HG02610 (cell line): ENCODE data around the gene NDFIP1.
"Not testable (repeated sequence)": the region's sequence is repeated elsewhere in the genome, so short reads cannot be mapped to it uniquely, and the experiment has no call there.

Experiments used
- ATAC-seq: cut with Tn5 transposase; IDR thresholded peaks from one replicate; pipeline ENCODE4 v1.9.1; 2021; ENCODE audit warnings: mild to moderate bottlenecking, moderate library complexity; ENCODE audit not compliant: unreplicated experiment

Gene NDFIP1

DNA sequence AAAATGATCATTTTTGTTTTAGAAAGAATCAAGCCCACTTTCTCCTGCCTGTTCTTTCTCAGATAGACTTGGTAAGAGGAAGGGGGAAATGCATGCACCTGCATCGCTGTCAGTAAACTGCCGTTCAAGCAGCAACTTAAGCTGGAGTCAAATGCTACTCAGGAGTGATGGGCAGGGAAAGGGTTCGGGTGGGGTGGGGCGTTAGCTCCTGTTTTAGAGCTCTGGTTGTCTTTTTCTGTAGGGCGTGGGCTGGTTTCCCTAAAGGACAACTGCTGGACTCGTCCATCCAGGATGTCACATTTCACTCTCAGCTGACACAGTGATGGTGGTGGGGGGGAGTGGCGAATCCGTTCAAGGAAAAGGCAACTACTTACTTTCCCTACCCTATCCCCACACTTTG is 75.0 kb downstream of the NDFIP1 start:
- ATAC-seq = no peak

DNA sequence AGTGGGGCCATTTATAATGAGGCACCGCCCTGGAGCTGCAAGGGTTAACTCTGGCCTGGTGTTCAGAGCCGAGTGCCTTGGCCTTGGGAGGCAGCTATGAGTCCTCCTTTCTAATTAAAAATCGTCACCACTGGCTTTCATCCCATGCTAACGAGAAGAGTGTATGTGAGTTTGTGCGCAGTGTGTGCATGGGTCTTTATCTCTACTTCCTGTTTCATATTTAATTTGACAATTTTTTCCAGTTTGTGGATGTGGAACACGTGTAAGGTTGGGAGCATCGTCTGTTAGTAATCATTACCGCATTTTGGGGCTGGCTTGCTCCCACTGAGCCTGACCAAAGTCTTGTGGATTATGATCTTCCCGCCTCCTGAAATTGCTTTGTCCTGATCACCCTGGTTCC is 76.4 kb downstream of the NDFIP1 start:
- no peak for ATAC-seq

DNA sequence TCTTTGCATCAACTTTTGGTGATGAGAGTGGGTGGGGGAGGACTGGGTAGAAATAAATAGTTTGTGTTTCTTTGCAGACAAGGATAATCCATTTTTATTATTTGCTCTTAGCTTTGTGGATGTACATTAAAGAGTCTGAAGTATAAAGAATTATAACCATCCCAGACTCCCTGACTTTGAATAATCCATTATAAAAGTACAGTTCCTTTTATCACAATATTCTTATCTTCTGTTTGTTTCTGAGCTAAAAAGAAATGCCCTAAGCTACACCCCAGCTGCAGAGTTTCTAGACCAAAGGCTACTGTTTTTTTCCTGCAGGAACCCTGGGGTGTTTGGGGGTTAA is 77.9 kb downstream of the NDFIP1 start:
- ATAC-seq = no peak

DNA sequence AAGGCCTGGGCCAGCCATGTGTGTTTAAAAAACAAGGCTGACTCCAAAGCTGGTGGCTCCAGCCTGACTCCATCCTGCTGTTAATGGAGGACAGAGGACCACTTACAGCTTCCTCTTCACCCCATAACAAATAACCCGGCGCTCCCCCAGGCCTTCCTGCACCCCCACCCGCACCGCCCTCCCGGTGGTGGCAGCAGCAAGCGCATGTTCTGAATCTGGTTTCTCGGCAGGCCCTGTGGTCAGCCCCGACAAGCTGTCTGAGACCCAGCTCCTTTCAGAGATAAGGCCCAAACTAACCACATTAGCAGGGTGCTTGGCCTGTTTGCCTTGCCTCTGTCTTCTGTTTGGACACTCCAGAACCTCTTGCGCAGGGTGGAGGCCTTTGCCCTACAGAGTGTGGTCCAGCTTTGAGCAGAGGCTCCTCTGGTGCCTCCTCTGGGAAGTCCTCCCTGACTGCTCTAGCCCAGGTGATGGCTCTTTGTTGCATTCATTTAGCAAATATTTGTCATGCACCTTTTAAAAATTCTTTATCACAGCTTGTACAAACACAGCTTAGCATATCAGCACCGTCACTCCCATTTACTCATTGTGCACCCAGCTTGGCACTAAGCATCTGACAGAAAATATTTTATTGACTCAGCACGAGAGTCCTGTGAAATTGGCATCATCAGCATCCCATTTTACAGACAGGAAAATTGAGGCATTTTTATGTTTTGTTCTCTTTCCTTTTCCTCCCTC is 78.4 kb downstream of the NDFIP1 start:
- ATAC-seq = no peak

DNA sequence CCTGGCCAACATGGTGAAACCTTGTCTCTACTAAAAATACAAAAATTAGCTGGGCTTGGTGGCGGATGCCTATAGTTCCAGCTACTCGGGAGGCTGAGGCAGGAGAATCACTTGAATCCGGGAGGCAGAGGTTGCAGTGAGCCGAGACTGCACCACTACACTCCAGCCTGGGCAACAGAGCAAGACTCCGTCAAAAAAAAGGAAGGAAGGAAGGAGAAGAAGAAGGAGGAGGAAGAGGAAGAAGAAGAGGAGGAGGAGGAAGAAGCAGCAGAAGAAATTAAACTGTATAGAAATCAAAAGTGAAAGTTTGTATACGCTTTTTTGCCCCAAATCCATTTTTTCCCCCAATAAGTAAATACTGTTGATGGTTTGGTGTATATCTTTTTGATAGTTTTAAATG is 80.1 kb downstream of the NDFIP1 start:
- ATAC-seq = not testable (repeated sequence)

DNA sequence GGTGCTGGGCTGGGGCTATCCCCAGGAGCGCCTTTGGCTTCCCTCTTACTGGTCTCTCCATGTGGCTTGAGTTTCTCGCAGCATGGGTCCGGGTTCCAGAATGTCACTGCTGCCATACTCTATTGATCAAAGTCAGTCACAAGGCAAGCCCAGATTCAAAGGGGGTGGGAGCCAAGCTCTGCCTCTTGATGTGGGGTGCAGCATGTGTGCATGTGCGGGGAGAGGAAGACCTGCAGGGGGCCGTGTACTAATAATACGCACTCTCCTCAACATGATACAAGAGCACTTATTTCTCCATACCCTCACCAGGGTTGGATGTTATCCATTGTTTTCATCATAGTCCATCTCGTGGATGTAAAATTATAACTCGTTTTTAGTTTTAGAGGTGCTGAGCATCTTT is 81.2 kb downstream of the NDFIP1 start:
- ATAC-seq = no peak

DNA sequence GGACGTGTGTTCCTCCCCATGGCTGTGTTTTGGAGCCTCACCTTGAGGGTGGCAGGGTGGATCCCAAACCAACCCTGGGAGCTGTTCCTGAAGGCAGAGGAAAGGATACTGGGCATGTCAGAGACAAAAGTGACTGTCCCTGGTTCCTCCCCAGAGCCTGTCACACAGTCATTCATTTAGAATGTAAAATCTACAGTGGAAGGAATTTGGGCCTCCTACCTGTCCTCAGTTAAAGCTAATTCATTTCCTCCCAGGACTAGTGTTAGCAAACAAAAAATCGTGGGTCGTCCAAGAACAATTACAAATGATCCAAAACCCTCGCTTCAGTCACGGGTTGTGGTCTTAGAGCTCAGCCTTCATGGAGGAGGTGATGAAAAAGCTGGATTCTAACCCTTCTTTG is 83.2 kb downstream of the NDFIP1 start:
- no peak for ATAC-seq

DNA sequence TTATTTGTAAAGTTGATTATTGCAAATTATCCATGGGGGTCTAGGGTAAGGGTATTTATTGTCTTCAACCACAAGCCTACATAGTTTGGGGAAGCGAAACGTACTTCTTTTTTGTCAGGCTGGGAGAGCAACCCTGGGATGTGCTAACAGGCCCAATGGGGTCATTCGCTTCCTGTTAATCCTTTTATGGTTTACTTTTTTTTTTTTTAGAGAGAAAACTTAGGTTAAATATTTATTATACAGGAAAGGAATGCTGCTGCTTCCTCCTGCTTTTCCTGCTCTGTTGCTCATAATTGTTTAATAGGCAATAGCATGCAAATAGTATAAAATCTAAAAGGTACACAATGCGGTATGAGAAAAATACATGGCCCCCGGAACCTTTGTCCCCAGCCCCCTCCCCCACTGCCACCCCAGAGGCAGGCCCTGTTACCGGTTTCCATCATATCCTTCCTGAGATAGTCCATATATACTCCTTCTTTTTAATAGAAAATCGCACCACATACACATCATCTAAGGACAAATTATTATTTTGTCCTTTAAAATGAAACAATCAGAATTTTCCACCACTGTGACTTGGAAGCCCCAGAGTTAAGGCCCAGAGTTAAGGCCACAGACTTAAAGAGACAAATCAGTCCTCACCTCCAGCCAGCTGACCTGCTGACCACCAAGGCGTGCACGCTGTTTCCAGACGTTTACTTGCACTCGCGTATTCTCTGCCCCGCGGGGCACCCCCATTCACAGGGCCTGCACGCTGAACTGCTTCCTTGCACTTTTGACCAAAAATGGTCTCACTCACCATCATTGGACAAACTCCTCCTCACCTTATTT is 83.9 kb downstream of the NDFIP1 start:
- ATAC-seq = no peak

DNA sequence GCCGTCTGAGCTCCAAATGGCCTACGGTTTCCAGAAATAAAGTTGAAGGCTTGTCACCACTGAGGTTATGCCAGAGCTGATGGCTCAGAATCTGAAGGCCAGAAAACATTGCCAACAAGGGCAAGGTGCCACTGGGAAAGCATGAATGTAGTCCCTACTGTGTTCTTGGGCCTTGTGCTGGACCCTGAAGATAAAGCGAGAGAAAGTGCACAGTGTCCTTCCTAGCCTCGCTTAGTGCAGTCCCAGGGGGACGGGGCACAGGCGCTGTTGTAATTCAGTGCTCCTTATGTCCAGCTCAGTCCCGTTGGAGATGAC is 84.5 kb downstream of the NDFIP1 start:
- no peak for ATAC-seq

DNA sequence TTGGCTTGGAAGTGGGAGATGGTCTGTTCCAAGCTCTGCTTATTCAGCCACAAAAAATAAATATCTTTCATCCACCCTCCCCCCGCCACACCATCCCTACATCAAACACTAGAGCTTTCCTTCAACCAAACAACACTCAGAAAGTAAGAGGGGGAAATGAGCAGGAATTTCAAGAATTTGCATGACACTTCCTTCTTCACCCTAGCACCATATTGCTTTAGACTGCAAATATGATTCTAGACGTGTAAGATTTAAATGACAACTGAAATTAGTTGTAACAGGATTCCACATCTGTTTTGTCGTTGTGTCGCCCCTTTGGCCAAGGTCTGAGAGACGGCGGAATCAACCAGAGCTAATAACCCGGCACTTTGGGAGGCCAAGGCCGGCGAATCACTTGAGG is 88.5 kb downstream of the NDFIP1 start:
- ATAC-seq = no peak

DNA sequence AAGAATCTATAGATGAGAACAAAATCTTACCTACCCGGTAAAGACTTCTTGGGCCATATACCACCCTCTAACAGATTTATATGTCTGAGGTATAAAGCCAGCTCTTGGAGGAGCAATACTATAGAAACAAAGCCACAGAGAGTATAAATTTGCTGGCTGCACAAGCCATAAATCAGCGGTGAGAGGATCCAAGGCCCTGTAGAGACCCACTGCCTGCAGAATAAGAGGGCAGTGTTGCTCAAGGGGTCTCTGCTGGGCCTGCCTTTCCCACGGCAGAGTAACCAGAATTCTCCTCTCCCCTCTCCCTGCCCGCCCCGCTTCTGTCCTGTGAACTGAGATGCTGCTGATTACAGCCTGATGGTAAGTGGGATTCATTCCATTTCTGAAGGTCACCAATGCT is 89.2 kb downstream of the NDFIP1 start:
- ATAC-seq = no peak

DNA sequence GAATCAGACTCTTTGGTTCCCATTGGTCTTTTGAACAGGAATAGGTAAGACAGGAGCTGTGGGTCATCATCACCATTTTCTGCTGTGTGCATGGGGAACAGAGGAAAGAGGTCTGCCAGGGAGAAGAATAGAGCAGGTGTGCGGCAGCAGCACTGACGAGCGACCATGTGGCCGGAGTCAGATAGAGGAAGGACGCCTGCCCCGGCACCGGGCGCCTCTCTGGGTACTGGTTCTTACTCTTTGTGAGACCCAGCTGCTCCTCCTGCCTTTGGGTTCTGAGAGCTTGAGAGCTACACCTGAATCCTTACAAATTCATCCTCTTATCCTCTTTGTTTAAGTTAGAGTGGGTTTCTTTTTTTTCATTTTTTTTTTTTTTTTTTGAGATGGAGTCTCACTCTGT is 90.8 kb downstream of the NDFIP1 start:
- ATAC-seq = no peak

DNA sequence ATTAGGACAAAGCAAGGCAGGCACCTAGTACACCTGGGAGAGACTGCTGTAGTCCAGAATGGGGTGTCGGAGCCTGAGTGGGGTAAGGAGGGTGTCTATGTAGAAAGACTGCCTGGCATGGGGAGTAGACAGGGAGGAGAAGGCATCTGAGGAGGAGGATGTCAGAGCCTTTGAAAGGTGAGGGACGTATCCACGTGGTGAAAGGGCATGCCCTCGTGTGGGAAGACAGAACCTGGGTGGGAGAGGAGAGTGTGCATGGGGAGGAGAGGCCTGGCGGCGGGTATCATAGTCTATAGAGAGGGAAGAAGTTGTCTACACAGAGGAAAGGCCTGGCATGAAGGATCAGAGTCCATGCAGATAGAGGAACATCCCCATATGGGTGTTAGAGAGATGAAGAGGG is 91.8 kb downstream of the NDFIP1 start:
- no peak for ATAC-seq

DNA sequence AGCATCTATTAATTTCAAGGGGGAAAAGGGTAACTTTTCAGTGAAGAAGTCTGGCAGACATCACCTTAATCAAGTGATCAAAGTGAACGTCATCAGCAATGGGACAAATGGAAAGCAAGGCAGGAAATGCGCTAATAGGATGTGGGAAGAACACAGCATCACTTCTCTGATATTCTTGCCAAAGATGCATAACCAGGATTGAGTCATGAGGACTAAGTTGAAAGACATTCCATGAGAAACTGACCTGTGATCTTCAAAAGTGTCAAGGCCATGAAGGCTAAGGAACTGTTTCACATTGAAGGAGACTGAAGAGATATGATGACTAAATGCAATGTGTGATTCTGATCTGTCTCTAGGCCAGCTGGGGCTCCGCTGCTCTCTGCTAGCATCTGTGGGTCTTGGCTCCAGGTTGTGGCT is 92.9 kb downstream of the NDFIP1 start:
- ATAC-seq = no peak

DNA sequence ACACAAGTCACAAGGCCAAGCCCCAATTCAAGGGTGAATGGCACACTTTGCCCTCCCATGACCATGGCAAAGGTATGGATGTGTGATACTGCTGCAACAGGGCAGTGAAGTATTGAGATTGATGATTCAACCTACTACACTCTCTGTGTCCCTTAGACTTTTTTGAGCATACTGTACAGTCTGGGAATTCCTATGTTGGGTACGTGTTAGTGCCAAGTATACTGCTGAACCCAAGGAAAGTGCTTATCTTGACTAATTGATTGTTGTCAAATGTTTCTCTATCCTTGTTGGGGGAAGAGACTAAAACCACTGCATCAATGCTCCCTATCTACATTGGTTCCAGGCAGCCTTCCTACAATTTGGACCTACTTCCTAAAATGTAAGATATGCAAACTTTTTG is 93.7 kb downstream of the NDFIP1 start:
- ATAC-seq = no peak
